A549 (cell line): ENCODE results near the gene ZNF552. TPM values are rescaled to one million over a fixed set of nuclear protein-coding genes. Genes with fewer than 3 reads are reported as not detected.
"Not testable (repeated sequence)": the region's sequence is repeated elsewhere in the genome, so short reads cannot be mapped to it uniquely, and the experiment has no call there.

Experiments used
- ATAC-seq, 2 experiments: fragments of 200-7000 bp in 1 of 2; fragments of >200 bp in 1 of 2; cut with Nextera tagmentation in 1 of 2; cut with Tn5 transposase in 1 of 2; 3 replicates each; pipeline versions ENCODE4 v1.8.0 to v1.9.1; 2018 to 2020; ENCODE audit warnings: mild to moderate bottlenecking in 1 of 2, moderate library complexity in 1 of 2
- CTCF ChIA-PET: fragments of 300-600 bp; sonication (Branson Sonifier 250); formaldehyde crosslinking; extraction: SDS; loops from one replicate; lab custom pipeline; 2021; ENCODE audit warnings: antibody characterized with exemption, inconsistent platforms; lab: Yijun Ruan, JAX
- POLR2A ChIA-PET: fragments of 350-600 bp; formaldehyde crosslinking; extraction: SDS; loops from one replicate; lab custom pipeline; 2021; ENCODE audit warnings: antibody characterized with exemption, inconsistent platforms; lab: Yijun Ruan, JAX
- DNase-seq, 2 experiments: peaks; one replicate each; pipeline versions ENCODE4 v3.0.0 to v3.0.0-alpha.2; 2011 to 2016; ENCODE audit warnings: low read depth in 1 of 2, low spot score in 1 of 2
- FAIRE-seq: peaks from 2 replicates; lab custom pipeline; 2011; peaks lifted over from hg19 to GRCh38; lab: Jason Lieb, UNC
- H3K27ac ChIP-seq, 2 experiments: fragments of >200 bp; sonication (Bioruptor Twin); formaldehyde crosslinking; 3 replicates each; pipeline ENCODE4 v1.5.1; 2016 to 2017
- H3K4me1 ChIP-seq: fragments of >200 bp; sonication (Bioruptor Twin); formaldehyde crosslinking; 3 replicates; pipeline ENCODE4 v1.6.1; 2016
- H3K4me2 ChIP-seq: fragments of >200 bp; sonication (Bioruptor Twin); formaldehyde crosslinking; 3 replicates; pipeline ENCODE4 v1.6.1; 2016
- H3K4me3 ChIP-seq: fragments of >200 bp; sonication (Bioruptor Twin); formaldehyde crosslinking; 3 replicates; pipeline ENCODE4 v1.5.1; 2016
- H3K9me3 ChIP-seq: fragments of >200 bp; sonication (Bioruptor Twin); formaldehyde crosslinking; 3 replicates; pipeline ENCODE4 v1.6.1; 2016
- CEBPB ChIP-seq, 2 experiments: fragments of >200 bp in 1 of 2; sonication (Bioruptor Twin) in 1 of 2; formaldehyde crosslinking in 1 of 2; IDR thresholded peaks; 2 replicates each; pipeline ENCODE4 v1.6.1; 2012 to 2016
- HEYL ChIP-seq: fragments of 250-450 bp; sonication (Bioruptor Pico); IDR thresholded peaks from 2 replicates; pipeline ENCODE4 v1.8.0; 2021; ENCODE audit warnings: mild to moderate bottlenecking, moderate library complexity
- HOXA7 ChIP-seq: fragments of 250-450 bp; sonication (Bioruptor Pico); IDR thresholded peaks from 2 replicates; pipeline ENCODE4 v1.5.0; 2020; ENCODE audit warnings: mild to moderate bottlenecking, moderate library complexity
- JUN ChIP-seq, 2 experiments: fragments of >200 bp; sonication (Bioruptor Twin); formaldehyde crosslinking; IDR thresholded peaks; 2 replicates in 1 of 2; 3 replicates in 1 of 2; pipeline ENCODE4 v1.6.1; 2016 to 2017
- MYC ChIP-seq: IDR thresholded peaks from 2 replicates; pipeline ENCODE4 v1.6.1; 2012; ENCODE audit warnings: mild to moderate bottlenecking, inconsistent platforms, low read length, improper control_type of control experiment, borderline replicate concordance
- PHF8 ChIP-seq: fragments of 200-600 bp; sonication (generic); IDR thresholded peaks from 2 replicates; pipeline ENCODE4 v1.6.1; 2016; ENCODE audit warnings: low read depth, mild to moderate bottlenecking, antibody characterized with exemption, moderate library complexity, borderline replicate concordance
- POLR2A ChIP-seq: IDR thresholded peaks from 2 replicates; pipeline ENCODE4 v1.6.1; 2012; ENCODE audit warnings: mild to moderate bottlenecking, low read length
- ZFP36 ChIP-seq: fragments of 450-650 bp; IDR thresholded peaks from 2 replicates; pipeline ENCODE4 v1.6.1; 2014; ENCODE audit warnings: borderline replicate concordance; ENCODE audit not compliant: partially characterized antibody
- WGBS: methylation state at CpG from one replicate; pipeline ENCODE4 v1.1.6; 2017; ENCODE audit errors: missing lambda C conversion rate; 5-methylcytosine and 5-hydroxymethylcytosine counted together
- polyA plus RNA-seq, 4 experiments: library from polyadenylated mRNA; depleted of rRNA in 3 of 4; stranded (reverse); fragments of >200 nt; fragmentation: RNase III in 1 of 4; extraction: RNeasy Plus Mini Kit Qiagen cat#74134 plus additional on column Dnase treatment in 1 of 4; gene quantifications; 2 replicates in 3 of 4; 3 replicates in 1 of 4; pipeline ENCODE4 v1.2.3, GENCODE V29; 2011 to 2017
- TF ChIP-seq, protein P1 (sequence below): IDR thresholded peaks from 2 replicates; pipeline ENCODE4 v1.6.1; 2012
- TF ChIP-seq, protein P2 (sequence below): IDR thresholded peaks from 2 replicates; pipeline ENCODE4 v1.6.1; 2012
- TF ChIP-seq, protein P3 (sequence below): fragments of >200 bp; sonication (Bioruptor Twin); formaldehyde crosslinking; IDR thresholded peaks from 3 replicates; pipeline ENCODE4 v1.6.1; 2016

Gene ZNF552
- polyA plus RNA-seq, 2 of the 4 experiments (the other 2 are of a cell fraction): 5.7 to 7.2 TPM

DNA sequence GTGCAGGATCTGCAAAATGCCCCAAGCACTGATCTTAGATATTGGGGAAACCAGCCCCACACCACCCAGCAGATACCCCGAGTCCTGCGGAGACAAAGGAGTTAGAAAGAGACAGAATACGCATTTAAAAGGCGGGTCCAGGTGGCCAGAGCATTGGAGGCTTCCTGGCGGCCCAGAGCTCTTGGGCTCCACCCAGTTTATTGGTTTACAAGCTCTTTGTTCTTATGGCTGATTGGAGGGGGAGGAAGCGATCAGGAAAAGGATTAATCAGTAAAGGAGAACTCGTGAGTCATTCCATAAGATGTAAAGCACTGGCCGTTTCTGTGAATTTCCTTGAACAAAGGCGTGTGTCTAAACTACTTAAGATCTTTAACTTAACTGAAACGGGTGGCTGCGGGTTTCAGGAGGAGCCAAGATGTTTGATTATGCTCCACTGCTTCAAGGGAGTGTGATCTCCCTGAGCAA is 35.9 kb upstream of the ZNF552 start:
- POLR2A ChIA-PET: interaction anchor here (1.8 kb wide), 1 partner anchor 32 kb away, joined by 4 read pairs; no protein-coding TSS in a partner anchor
- CTCF ChIA-PET: no interaction called here
- Histone ChIP-seq H3K4me3 (peak overlapping the region; percentile 58), H3K9me3 (peaks cover 50% of the 10 kb centered on the region), H3K4me2 (peak overlapping the region; percentile 89), H3K4me1 (peaks cover 5% of the 10 kb centered on the region; the same call in 1 of the 3 replicates), H3K27ac (peak overlapping the region; percentile 78 to 89)
- ATAC-seq (peak; percentile 10 to 11; a peak in 3 of 6 replicates), DNase-seq (peak; percentile 15 to 41), FAIRE-seq (no peak)
- 24% methylated on average over 11 of the region's 11 CpGs for WGBS
- TF ChIP-seq HOXA7 (CRISPR knock-in tag) (0 out of 2 replicates have a peak, but pooled peaks have one; percentile 67), HEYL (CRISPR knock-in tag) (no peak)

DNA sequence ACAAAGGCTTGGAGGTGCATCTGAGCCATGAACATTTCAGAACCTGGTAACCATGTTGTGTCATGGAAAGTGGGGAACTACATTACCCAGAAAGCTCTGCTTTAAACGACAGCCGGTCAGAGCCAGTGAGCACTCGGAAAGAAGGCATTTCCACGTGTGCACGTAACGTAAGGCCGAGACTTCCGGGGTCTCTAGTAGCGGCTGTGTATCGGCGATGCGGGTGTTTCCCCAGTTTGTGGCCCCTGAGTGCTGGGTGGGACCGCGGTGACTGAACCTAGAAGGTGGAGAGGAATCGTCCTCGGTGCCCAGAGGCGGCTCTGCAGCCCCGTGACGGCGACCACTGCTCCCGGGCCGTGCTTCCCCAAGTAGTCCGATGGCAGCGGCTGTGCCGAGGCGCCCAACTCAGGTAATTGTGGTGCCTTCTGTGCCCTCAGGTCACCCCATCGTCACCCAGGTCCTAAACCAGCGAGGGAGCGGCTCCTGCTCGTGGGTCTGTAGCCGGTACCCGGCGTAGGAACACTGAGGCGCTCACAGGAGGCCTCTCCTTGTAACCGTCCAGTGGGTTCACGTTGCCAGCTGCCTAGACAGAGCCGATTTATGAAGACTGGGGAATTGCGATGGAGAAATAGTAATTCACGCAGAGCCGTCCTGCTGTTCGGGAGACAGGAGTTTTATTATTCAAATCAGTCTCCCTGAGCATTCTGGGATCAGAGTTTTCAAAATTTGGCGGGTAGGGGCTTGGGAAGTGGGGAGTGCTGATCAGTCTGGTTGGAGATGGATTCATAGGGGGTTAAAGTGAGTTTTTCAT is 35.2 kb upstream of the ZNF552 start, which contains the start of gene ZNF587:
TSS of gene ZNF587 (plus strand) at position 194 of the 808 bp plus-strand sequence. CDS start at position 374, 180 bp downstream.
- ATAC-seq (peak; percentile 99), DNase-seq (peak; percentile 75 to 93), FAIRE-seq (peak; percentile 97)
- Histone ChIP-seq H3K4me2 (peak within 1 kb of the TSS; percentile 89), H3K27ac (peak within 1 kb of the TSS; percentile 78 to 89), H3K9me3 (peaks cover 43% of the 10 kb centered on the region), H3K4me3 (peak within 1 kb of the TSS; percentile 58)
- TF ChIP-seq POLR2A (peak; percentile 29; the same call in 1 of the 2 replicates), PHF8 (peak; percentile 30; the same call in 1 of the 2 replicates), MYC (peak; percentile 76; the same call in 1 of the 2 replicates), JUN (IDR thresholded peaks at IDR 0.05) (peak in 1 of 2 experiments; percentile 58; a peak in 1 of 5 replicates), ZFP36 (peak; percentile 8), CEBPB (IDR thresholded peaks at IDR 0.05) (0 out of 4 replicates have a peak, but pooled peaks of 1 of the 2 experiments have one; percentile 14)
- TF ChIP-seq, protein P1, sequence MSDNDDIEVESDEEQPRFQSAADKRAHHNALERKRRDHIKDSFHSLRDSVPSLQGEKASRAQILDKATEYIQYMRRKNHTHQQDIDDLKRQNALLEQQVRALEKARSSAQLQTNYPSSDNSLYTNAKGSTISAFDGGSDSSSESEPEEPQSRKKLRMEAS: peak; percentile 70
- TF ChIP-seq, protein P2, sequence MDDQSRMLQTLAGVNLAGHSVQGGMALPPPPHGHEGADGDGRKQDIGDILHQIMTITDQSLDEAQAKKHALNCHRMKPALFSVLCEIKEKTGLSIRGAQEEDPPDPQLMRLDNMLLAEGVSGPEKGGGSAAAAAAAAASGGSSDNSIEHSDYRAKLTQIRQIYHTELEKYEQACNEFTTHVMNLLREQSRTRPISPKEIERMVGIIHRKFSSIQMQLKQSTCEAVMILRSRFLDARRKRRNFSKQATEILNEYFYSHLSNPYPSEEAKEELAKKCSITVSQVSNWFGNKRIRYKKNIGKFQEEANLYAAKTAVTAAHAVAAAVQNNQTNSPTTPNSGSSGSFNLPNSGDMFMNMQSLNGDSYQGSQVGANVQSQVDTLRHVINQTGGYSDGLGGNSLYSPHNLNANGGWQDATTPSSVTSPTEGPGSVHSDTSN: peak; percentile 88
- TF ChIP-seq, protein P3, sequence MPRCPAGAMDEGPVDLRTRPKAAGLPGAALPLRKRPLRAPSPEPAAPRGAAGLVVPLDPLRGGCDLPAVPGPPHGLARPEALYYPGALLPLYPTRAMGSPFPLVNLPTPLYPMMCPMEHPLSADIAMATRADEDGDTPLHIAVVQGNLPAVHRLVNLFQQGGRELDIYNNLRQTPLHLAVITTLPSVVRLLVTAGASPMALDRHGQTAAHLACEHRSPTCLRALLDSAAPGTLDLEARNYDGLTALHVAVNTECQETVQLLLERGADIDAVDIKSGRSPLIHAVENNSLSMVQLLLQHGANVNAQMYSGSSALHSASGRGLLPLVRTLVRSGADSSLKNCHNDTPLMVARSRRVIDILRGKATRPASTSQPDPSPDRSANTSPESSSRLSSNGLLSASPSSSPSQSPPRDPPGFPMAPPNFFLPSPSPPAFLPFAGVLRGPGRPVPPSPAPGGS: 0 out of 3 replicates have a peak, but pooled peaks have one; percentile 27
- H3K4me1 ChIP-seq, CTCF ChIA-PET: not testable (repeated sequence)
- WGBS: 2% methylated on average over 40 of the region's 42 CpGs
- POLR2A ChIA-PET: interaction anchor here (0.6 to 1.8 kb wide), 5 partner anchors 31 to 104 kb away, joined by 3 to 13 read pairs (median 4); partner anchors contain the start of genes ZNF552, ZNF586 and ZNF776

DNA sequence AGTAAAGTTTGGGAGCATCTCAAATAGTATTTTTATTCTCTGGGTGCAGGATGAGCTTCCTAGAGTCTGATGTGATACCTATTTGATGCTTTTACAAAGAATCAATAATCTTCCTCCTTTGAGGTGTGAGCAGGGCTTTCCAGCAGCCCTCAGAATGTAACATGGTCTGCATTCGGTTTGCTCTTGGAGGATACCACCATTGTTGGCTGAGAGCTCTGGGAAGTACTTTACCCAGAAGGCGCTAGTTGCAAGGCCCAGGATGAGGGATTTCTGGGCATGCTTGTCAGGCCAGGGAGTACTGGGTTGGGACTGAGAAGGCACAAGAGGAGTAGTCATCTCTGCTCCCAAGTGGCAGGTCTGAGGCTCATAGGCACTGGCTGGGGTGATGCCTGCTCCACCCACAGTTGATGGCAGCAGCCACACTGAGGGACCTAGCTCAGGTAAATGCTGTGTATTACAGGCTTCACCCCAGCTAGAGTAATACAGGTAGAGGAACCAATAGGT is 34.5 kb upstream of the ZNF552 start:
- CTCF ChIA-PET, DNase-seq, FAIRE-seq, H3K4me1 ChIP-seq, H3K4me2 ChIP-seq: not testable (repeated sequence)
- POLR2A ChIA-PET: interaction anchor here (0.6 to 1.0 kb wide), 4 partner anchors 30 to 103 kb away, joined by 3 to 13 read pairs (median 4); partner anchors contain the start of genes ZNF552, ZNF586 and ZNF776
- peak overlapping the region in 1 of 2 experiments; percentile 89; a peak in 2 of 6 replicates for H3K27ac ChIP-seq
- ATAC-seq: peak; percentile 64 to 66
- peak overlapping the region; percentile 58 for H3K4me3 ChIP-seq
- H3K9me3 ChIP-seq: peaks cover 43% of the 10 kb centered on the region
- 97% methylated on average over 2 of the region's 2 CpGs for WGBS

DNA sequence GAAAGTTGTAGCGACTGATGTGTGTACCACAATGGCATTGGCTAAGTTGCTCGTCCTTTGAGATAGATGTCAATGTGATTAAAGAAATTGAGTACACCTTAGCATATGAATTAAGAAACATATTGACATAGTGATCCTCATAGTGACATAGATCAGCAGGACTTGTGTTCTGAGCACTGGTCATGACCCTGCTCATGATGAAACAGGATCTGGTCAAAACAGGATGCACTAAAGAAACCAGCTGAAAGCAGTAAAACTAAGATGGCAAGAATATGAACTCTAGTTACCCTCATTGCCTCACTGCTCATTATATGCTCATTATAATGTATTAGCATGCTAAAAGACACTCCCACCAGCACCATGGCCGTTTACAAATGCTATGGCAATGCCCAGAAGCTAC is 32.5 kb upstream of the ZNF552 start:
- ATAC-seq, DNase-seq, H3K4me3 ChIP-seq, FAIRE-seq, H3K4me2 ChIP-seq, H3K4me1 ChIP-seq, POLR2A ChIA-PET, H3K27ac ChIP-seq, CTCF ChIA-PET: not testable (repeated sequence)
- peaks cover 35% of the 10 kb centered on the region for H3K9me3 ChIP-seq
- 74% methylated on average over 3 of the region's 3 CpGs for WGBS
